T-cell (primary cell): ENCODE data around the gene MMP13. TPM values are rescaled to one million over a fixed set of nuclear protein-coding genes. Genes with fewer than 3 reads are reported as not detected.

Experiments used
- ATAC-seq, 4 experiments: fragments of 200-7000 bp in 3 of 4; fragments of 150-1000 bp in 1 of 4; cut with Tn5 transposase; replicated peaks in 1 of 4; 1 replicate in 3 of 4; 2 replicates in 1 of 4; pipeline ENCODE4 v1.10.0; 2021; ENCODE audit warnings: moderate library complexity in 3 of 4, mild to moderate bottlenecking in 2 of 4, moderate number of reproducible peaks in 1 of 4
- CTCF ChIA-PET, 2 donors: fragments of 300-600 bp; sonication (Branson Sonifier 250); formaldehyde crosslinking; loops; one replicate each; lab custom pipeline; 2022; ENCODE audit warnings: antibody characterized with exemption in 2 of 2; lab: Charles Lee
- POLR2A ChIA-PET, 2 donors: fragments of 300-600 bp; sonication (Branson Sonifier 250); formaldehyde crosslinking; loops; one replicate each; lab custom pipeline; 2022; ENCODE audit warnings: antibody characterized with exemption in 2 of 2; lab: Charles Lee
- DNase-seq, 35 experiments: peaks; one replicate each; pipeline versions ENCODE4 v3.0.0 to v3.0.0-alpha.2; 2013 to 2023
- H3K27ac ChIP-seq: one replicate; pipeline ENCODE4 v1.5.1; 2013; ENCODE audit warnings: low read length
- H3K27me3 ChIP-seq, 2 experiments: replicated peaks in 1 of 2; 1 replicate in 1 of 2; 2 replicates in 1 of 2; pipeline versions ENCODE4 v1.6.1 to v1.7.0; 2013; ENCODE audit warnings: low read length in 1 of 2, mixed read lengths in 1 of 2; ENCODE audit not compliant: control insufficient read depth in 2 of 2, insufficient read depth in 2 of 2; ENCODE audit errors: extremely low read depth in 1 of 2
- H3K36me3 ChIP-seq, 2 donors: 1 replicate in 1 of 2; 2 replicates in 1 of 2; pipeline versions ENCODE4 v1.6.1 to v1.7.0; 2013; ENCODE audit warnings: low read length in 1 of 2; ENCODE audit not compliant: control insufficient read depth in 2 of 2, insufficient read depth in 1 of 2; ENCODE audit errors: extremely low read depth in 1 of 2
- H3K4me1 ChIP-seq, 2 experiments: 1 replicate in 1 of 2; 2 replicates in 1 of 2; pipeline versions ENCODE4 v1.6.1 to v1.7.0; 2013; ENCODE audit warnings: low read length in 2 of 2, mixed read lengths in 1 of 2; ENCODE audit not compliant: insufficient read depth in 2 of 2, control insufficient read depth in 1 of 2; ENCODE audit errors: extremely low read depth in 1 of 2
- H3K4me3 ChIP-seq, 2 donors: 1 replicate in 1 of 2; 2 replicates in 1 of 2; pipeline versions ENCODE4 v1.5.1 to v1.7.0; 2013; ENCODE audit warnings: mild to moderate bottlenecking in 2 of 2, low read length in 1 of 2, moderate library complexity in 1 of 2; ENCODE audit not compliant: control insufficient read depth in 1 of 2; ENCODE audit errors: extremely low read depth in 1 of 2
- H3K9me3 ChIP-seq: 2 replicates; pipeline ENCODE4 v1.7.0; 2013
- H3K27ac Mint-ChIP-seq, 2 donors: one replicate each; pipeline ENCODE4 v1.8.0; 2020 to 2021; ENCODE audit warnings: mild to moderate bottlenecking in 2 of 2, mixed read lengths in 2 of 2
- H3K27me3 Mint-ChIP-seq, 2 donors: one replicate each; pipeline ENCODE4 v1.8.0; 2021 to 2022; ENCODE audit warnings: mixed read lengths in 2 of 2
- H3K36me3 Mint-ChIP-seq: one replicate; pipeline ENCODE4 v1.8.0; 2021; ENCODE audit warnings: mixed read lengths
- H3K4me1 Mint-ChIP-seq, 3 donors: one replicate each; pipeline ENCODE4 v1.8.0; 2020 to 2022; ENCODE audit warnings: mixed read lengths in 3 of 3, mild to moderate bottlenecking in 1 of 3
- H3K4me3 Mint-ChIP-seq, 3 donors: one replicate each; pipeline ENCODE4 v1.8.0; 2020 to 2022; ENCODE audit warnings: mild to moderate bottlenecking in 3 of 3, mixed read lengths in 3 of 3, moderate library complexity in 3 of 3
- H3K9me3 Mint-ChIP-seq, 3 donors: one replicate each; pipeline ENCODE4 v1.8.0; 2020 to 2022; ENCODE audit warnings: mixed read lengths in 3 of 3
- WGBS: methylation state at CpG from one replicate; pipeline ENCODE4 v1.1.5; 2013; ENCODE audit warnings: missing lambda C conversion rate; ENCODE audit not compliant: insufficient coverage; 5-methylcytosine and 5-hydroxymethylcytosine counted together
- total RNA-seq, 35 experiments: library from RNA in 6 of 35; stranded (reverse) in 6 of 35; fragments of 120-200 nt in 1 of 35; gene quantifications; one replicate each; pipeline versions ENCODE4 v1.2.1 to v1.2.4 and lab custom pipeline; 2013 to 2026

MMP13 gene
- total RNA-seq, 5 donors from 2014 or later (not counting 1 experiment from before 2014, with no cell fraction given): not detected

- H3K27ac Mint-ChIP-seq: no peak overlapping the region
- H3K36me3 Mint-ChIP-seq: no peaks in the 10 kb centered on the region
- peaks cover 0 to 4% (median 2%) of the 10 kb centered on the region in 3 donors for H3K9me3 Mint-ChIP-seq
- DNase-seq (no peak), ATAC-seq (no peak)
- H3K27me3 Mint-ChIP-seq: peaks cover 11 to 12% of the 10 kb centered on the region in 2 donors
- Histone ChIP-seq H3K9me3 (no peaks in the 10 kb centered on the region), H3K27me3 (peaks cover 0 to 5% of the 10 kb centered on the region in 2 experiments), H3K4me1 (no peaks in the 10 kb centered on the region), H3K27ac (no peak overlapping the region), H3K36me3 (no peaks in the 10 kb centered on the region), H3K4me3 (no peak overlapping the region)
- WGBS: 84% methylated on average over 5 of the region's 7 CpGs
- POLR2A ChIA-PET: no interaction called here
- H3K4me3 Mint-ChIP-seq: no peak overlapping the region
- CTCF ChIA-PET: interaction anchor here in 1 of 2 donors (1.2 kb wide), 1 partner anchor 8 kb away, joined by 3 read pairs; no protein-coding TSS in a partner anchor
- no peaks in the 10 kb centered on the region for H3K4me1 Mint-ChIP-seq
Observed at GRCh38 chr11:102932678-102933077, 22.9 kb downstream of the MMP13 start.

DNA sequence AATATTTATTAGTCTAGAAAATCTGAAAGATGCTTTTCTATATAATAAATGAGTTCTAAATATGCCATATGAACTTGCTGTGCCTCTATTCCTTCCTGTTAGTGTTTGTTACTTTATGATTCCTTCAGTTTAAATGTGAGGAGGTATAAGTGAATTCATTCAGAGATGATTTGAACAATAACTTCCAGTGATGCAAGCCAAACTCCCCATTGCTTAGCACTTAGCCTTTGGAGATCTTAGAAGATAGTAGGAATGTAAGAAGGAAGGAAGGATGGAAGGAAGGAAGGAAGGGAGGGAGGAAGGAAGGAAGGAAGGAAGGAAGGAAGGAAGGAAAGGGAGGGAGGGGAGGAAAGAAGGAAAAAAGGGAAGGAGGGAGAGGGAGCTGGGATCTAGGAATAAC is 25.1 kb downstream of the MMP13 start:
- H3K36me3 Mint-ChIP-seq: no peaks in the 10 kb centered on the region
- Histone ChIP-seq H3K36me3 (no peaks in the 10 kb centered on the region), H3K27ac (no peak overlapping the region), H3K4me3 (no peak overlapping the region), H3K9me3 (no peaks in the 10 kb centered on the region), H3K27me3 (peaks cover 0 to 3% of the 10 kb centered on the region in 2 experiments), H3K4me1 (no peaks in the 10 kb centered on the region)
- ChIA-PET CTCF (no interaction called here), POLR2A (no interaction called here)
- no peaks in the 10 kb centered on the region for H3K4me1 Mint-ChIP-seq
- peaks cover 3 to 11% of the 10 kb centered on the region in 2 donors for H3K27me3 Mint-ChIP-seq
- DNase-seq (no peak), ATAC-seq (no peak)
- no peaks in the 10 kb centered on the region for H3K9me3 Mint-ChIP-seq
- H3K27ac Mint-ChIP-seq: no peak overlapping the region
- H3K4me3 Mint-ChIP-seq: no peak overlapping the region

DNA sequence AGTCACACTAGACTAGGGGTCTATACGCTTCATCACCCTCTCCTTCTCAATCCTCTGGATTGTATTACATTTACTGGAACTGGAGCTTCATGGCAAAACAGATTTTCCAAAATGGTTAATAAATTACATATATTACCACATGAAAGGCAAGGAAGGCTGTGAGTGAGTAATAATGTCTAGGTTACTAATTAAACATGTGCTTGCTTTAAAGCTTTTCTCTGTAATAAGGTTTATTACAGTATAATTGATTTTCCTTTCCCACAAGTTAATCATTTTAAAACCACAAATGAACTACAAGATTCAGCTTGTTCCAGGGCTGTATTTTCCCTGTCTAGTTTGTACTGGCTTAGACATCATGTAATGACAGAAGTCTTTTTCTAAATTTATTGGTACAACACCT is 25.6 kb downstream of the MMP13 start:
- Histone ChIP-seq H3K27me3 (peaks cover 0 to 3% of the 10 kb centered on the region in 2 experiments), H3K36me3 (no peaks in the 10 kb centered on the region), H3K4me1 (no peaks in the 10 kb centered on the region), H3K4me3 (no peak overlapping the region), H3K9me3 (no peaks in the 10 kb centered on the region), H3K27ac (no peak overlapping the region)
- no peak overlapping the region for H3K27ac Mint-ChIP-seq
- H3K9me3 Mint-ChIP-seq: no peaks in the 10 kb centered on the region
- H3K4me3 Mint-ChIP-seq: no peak overlapping the region
- no peaks in the 10 kb centered on the region for H3K36me3 Mint-ChIP-seq
- ChIA-PET CTCF (no interaction called here), POLR2A (no interaction called here)
- H3K27me3 Mint-ChIP-seq: peaks cover 2 to 9% of the 10 kb centered on the region in 2 donors
- no peak for DNase-seq
- no CpG with 5 or more reads among the region's 1 CpG for WGBS
- H3K4me1 Mint-ChIP-seq: no peaks in the 10 kb centered on the region
- ATAC-seq: no peak

DNA sequence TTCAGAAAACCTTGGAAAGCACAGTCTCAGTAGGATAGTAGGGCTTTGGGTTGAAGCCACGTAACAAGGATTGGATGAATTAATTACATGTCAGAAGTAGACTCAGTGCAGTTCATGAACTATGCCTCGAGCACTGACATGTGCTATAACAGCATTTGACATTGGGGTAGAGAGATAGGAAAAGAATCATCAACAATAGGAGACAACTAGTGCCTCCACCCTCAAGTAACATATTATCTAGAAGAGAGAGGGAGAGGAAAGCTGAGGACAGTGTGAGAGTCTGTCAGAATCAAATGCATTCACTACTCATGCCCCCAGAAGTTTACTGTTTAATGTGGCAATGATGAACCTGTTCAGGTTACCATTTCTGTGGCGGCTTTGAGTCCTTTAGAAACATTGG is 26.4 kb downstream of the MMP13 start:
- H3K27me3 ChIP-seq: peaks cover 0 to 3% of the 10 kb centered on the region in 2 experiments
- no peak for ATAC-seq
- Mint-ChIP-seq H3K9me3 (no peaks in the 10 kb centered on the region), H3K27ac (no peak overlapping the region), H3K27me3 (peaks cover 2 to 14% of the 10 kb centered on the region in 2 donors), H3K36me3 (no peaks in the 10 kb centered on the region), H3K4me1 (no peaks in the 10 kb centered on the region), H3K4me3 (no peak overlapping the region)
- no peaks in the 10 kb centered on the region for H3K9me3 ChIP-seq
- no CpG with 5 or more reads among the region's 3 CpGs for WGBS
- H3K4me1 ChIP-seq: no peaks in the 10 kb centered on the region
- no peak overlapping the region for H3K4me3 ChIP-seq
- no peak overlapping the region for H3K27ac ChIP-seq
- no peak for DNase-seq
- POLR2A ChIA-PET: no interaction called here
- CTCF ChIA-PET: no interaction called here
- H3K36me3 ChIP-seq: no peaks in the 10 kb centered on the region

DNA sequence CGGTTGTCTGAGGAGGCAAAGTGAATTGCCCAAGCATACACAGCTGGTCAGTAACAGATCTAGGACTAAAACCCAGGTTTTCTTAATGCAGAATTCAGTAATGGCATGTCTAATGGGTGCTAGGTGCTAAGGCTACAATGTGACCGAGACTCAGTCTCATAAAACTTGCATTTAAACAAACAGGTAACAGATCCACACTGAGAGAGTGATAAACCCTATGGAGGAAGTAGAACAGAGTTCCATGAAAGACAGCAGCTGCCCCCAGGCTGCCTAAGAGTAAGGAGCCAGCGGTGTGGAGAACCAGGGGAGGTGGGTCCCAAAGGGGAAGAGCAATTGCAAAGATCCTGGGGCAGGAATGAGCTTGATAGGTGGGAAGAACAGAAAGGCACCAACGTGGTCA is 27.3 kb downstream of the MMP13 start:
- Histone ChIP-seq H3K4me1 (no peaks in the 10 kb centered on the region), H3K27me3 (peaks cover 0 to 3% of the 10 kb centered on the region in 2 experiments), H3K36me3 (no peaks in the 10 kb centered on the region), H3K4me3 (no peak overlapping the region), H3K27ac (no peak overlapping the region), H3K9me3 (no peaks in the 10 kb centered on the region)
- ChIA-PET POLR2A (no interaction called here), CTCF (interaction anchor here in 1 of 2 donors (1.0 kb wide), 1 partner anchor 13 kb away, joined by 4 read pairs; no protein-coding TSS in a partner anchor)
- Mint-ChIP-seq H3K36me3 (no peaks in the 10 kb centered on the region), H3K4me3 (no peak overlapping the region), H3K27ac (no peak overlapping the region), H3K4me1 (no peaks in the 10 kb centered on the region), H3K27me3 (peaks cover 2 to 18% of the 10 kb centered on the region in 2 donors), H3K9me3 (no peaks in the 10 kb centered on the region)
- WGBS: 53% methylated on average over 2 of the region's 4 CpGs
- DNase-seq (no peak), ATAC-seq (no peak)

DNA sequence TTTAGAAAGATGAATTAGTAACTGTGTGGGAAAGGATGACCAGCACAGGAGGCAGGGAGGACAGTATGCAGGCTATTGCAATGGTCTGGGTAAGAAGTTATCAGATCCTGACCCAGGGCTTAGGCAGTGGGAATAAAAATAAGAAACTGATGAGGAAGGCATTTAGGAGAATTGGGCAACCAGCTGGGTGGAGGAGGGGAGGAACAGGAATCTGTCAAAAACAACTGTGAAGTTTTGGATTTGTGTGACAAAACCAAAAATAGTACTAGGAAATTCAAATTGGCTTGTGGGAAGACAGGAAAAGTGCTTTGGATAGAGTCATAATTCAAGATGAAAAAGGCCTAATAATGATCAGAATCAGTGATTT is 27.9 kb downstream of the MMP13 start:
- Histone ChIP-seq H3K4me3 (no peak overlapping the region), H3K27me3 (peaks cover 0 to 3% of the 10 kb centered on the region in 2 experiments), H3K4me1 (no peaks in the 10 kb centered on the region), H3K9me3 (no peaks in the 10 kb centered on the region), H3K36me3 (no peaks in the 10 kb centered on the region), H3K27ac (no peak overlapping the region)
- no peaks in the 10 kb centered on the region for H3K36me3 Mint-ChIP-seq
- ChIA-PET CTCF (interaction anchor here in 1 of 2 donors (1.0 kb wide), 1 partner anchor 14 kb away, joined by 4 read pairs; no protein-coding TSS in a partner anchor), POLR2A (no interaction called here)
- H3K27me3 Mint-ChIP-seq: peaks cover 3 to 22% of the 10 kb centered on the region in 2 donors
- H3K27ac Mint-ChIP-seq: no peak overlapping the region
- no peak for ATAC-seq
- no peaks in the 10 kb centered on the region for H3K9me3 Mint-ChIP-seq
- no peak overlapping the region for H3K4me3 Mint-ChIP-seq
- no peaks in the 10 kb centered on the region for H3K4me1 Mint-ChIP-seq
- no peak for DNase-seq
